DMS53 treated with DMSO at 0.1 percent for 48 hours (cell line): ENCODE results near the gene C10orf90.
"Not testable (repeated sequence)": the region's sequence is repeated elsewhere in the genome, so short reads cannot be mapped to it uniquely, and the experiment has no call there.

Experiments
- DNase-seq: peaks from one replicate; lab custom pipeline; 2025; ENCODE audit not compliant: unreplicated experiment; lab: John Stamatoyannopoulos, UW

The C10orf90 gene

GRCh38 chr10:126397640-126398382 lies 272.7 kb downstream of the C10orf90 start:
- no peak for DNase-seq

GRCh38 chr10:126397156-126397555 lies 273.3 kb downstream of the C10orf90 start:
- DNase-seq, result no peak

- DNase-seq, result no peak
Observed at GRCh38 chr10:126394948-126395347, 275.5 kb downstream of the C10orf90 start.

GRCh38 chr10:126393076-126393475 lies 277.4 kb downstream of the C10orf90 start:
- DNase-seq, result no peak

GRCh38 chr10:126392469-126392868 lies 278.0 kb downstream of the C10orf90 start:
- DNase-seq, result no peak

GRCh38 chr10:126392068-126392467 lies 278.4 kb downstream of the C10orf90 start:
- DNase-seq, result no peak

GRCh38 chr10:126391192-126391885 lies 279.2 kb downstream of the C10orf90 start:
- no peak for DNase-seq

- DNase-seq, result no peak
Observed at GRCh38 chr10:126390324-126390723, 280.2 kb downstream of the C10orf90 start.

- DNase-seq, result no peak
Observed at GRCh38 chr10:126387931-126388911, 282.3 kb downstream of the C10orf90 start, which contains the start of gene ADAM12. ADAM12 (minus strand) TSS chr10:126388477; CDS start chr10:126388145, 332 bp downstream.

- peak; percentile 48 for DNase-seq
Observed at GRCh38 chr10:126387041-126387921, 283.2 kb downstream of the C10orf90 start.

GRCh38 chr10:126384269-126384873 lies 286.1 kb downstream of the C10orf90 start:
- no peak for DNase-seq

GRCh38 chr10:126380352-126381076 lies 290.0 kb downstream of the C10orf90 start:
- DNase-seq, result no peak

- not testable (repeated sequence) for DNase-seq
Observed at GRCh38 chr10:126379166-126379565, 291.3 kb downstream of the C10orf90 start.

GRCh38 chr10:126376956-126377355 lies 293.5 kb downstream of the C10orf90 start:
- peak; percentile 36 for DNase-seq

- peak; percentile 55 for DNase-seq
Observed at GRCh38 chr10:126375926-126376554, 294.5 kb downstream of the C10orf90 start.

- no peak for DNase-seq
Observed at GRCh38 chr10:126375299-126375698, 295.2 kb downstream of the C10orf90 start.
